Activated CD8-positive, alpha-beta memory T cell treated with anti-CD3 and anti-CD28 coated beads for 36 hours (primary cell): ENCODE measurements around the gene BCL2L1. TPM values are rescaled to one million over a fixed set of nuclear protein-coding genes. Genes with fewer than 3 reads are reported as not detected.

Source experiments
- CTCF ChIA-PET: fragments of 350-600 bp; sonication (Branson Sonifier 250); formaldehyde crosslinking; loops from one replicate; lab custom pipeline; 2021; ENCODE audit warnings: antibody characterized with exemption; lab: Charles Lee
- POLR2A ChIA-PET: fragments of 350-600 bp; sonication (Branson Sonifier 250); formaldehyde crosslinking; loops from one replicate; lab custom pipeline; 2021; ENCODE audit warnings: antibody characterized with exemption; lab: Charles Lee
- total RNA-seq, 2 experiments: library from RNA; stranded (reverse); gene quantifications; one replicate each; pipeline ENCODE4 v1.2.3, GENCODE V29; 2021

Gene BCL2L1
- total RNA-seq, 2 experiments from 2014 or later = 263 to 265 TPM

GRCh38 chr20:31704225-31705119 lies 18.2 kb downstream of the BCL2L1 start:
- ChIA-PET CTCF (interaction anchor here (3.2 kb wide), 1 partner anchor 12 kb away, joined by 9 read pairs; no protein-coding TSS in a partner anchor), POLR2A (interaction anchor here (0.5 kb wide), 2 partner anchors 33 to 53 kb away, joined by 3 read pairs; no protein-coding TSS in a partner anchor)

DNA sequence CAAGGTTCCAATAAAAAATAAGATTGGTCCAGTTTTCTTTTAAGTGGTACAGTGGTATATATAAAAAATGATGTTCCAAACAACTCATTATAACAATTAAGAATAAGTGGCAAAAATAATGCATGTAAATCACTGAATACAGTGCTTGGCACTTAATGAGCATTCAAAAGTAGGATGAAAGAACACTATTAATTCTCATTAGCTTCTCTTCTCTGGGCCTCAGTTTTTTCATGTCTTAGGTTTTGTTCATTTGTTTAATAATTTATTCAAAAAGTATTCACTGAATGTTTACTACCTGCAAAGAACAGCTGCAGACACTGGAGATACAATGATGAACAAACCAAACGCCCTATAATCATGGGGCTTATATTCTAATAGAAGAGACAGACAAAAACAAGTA lies 21.1 kb downstream of the BCL2L1 start:
- ChIA-PET POLR2A (no interaction called here), CTCF (no interaction called here)

GRCh38 chr20:31700747-31701146 lies 21.9 kb downstream of the BCL2L1 start:
- CTCF ChIA-PET = interaction anchor here (1.2 kb wide), 1 partner anchor 23 kb away, joined by 4 read pairs; no protein-coding TSS in a partner anchor
- POLR2A ChIA-PET = no interaction called here

DNA sequence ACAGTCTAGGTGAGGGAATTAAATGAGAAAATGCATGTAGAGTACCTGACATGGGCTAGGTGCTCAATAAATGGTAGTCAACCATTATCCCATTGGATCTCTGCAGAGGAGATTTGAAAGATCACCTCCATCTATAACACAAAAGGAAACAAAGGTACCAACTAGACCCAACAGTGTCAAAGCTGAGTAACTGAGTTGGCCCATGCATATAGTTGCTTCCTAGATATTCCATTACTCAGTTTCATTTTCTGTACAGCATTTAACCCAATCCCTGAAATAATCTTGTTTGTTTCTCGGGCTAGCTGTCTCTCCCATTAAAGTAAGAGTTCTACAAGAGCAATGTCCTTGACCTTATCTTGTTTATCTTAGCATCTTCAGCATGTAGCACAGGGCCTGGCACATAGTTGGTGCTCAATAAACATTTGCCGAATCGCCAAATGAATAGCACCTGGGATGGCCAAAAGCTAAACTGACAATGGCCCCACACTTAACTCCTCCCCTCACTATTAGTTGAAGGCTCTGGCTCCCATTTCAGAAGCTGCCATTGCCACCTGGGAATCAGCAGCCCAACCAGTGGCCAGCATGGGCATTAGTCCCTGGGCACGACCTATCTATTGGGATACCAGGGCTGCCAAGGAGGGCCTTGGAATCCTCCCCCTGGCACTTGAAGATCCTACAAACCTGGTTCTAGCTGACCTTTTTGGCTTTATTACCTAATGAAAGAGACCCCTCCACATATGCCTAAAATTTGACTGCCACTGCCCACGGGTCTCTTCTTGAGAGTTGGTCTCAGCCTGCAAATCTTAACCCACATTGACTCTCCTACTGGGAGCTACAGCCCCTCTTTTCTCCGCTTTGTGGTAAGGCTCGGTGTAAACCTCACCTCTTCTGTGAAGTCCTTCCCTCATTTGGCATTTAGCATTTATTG lies 22.6 kb downstream of the BCL2L1 start:
- CTCF ChIA-PET = interaction anchor here (1.2 to 1.9 kb wide), 3 partner anchors 16 to 24 kb away, joined by 4 to 5 read pairs (median 4); partner anchors contain the start of gene BCL2L1
- POLR2A ChIA-PET = interaction anchor here (0.7 to 1.7 kb wide), 2 partner anchors 14 to 23 kb away, joined by 3 to 12 read pairs; partner anchors contain the start of gene BCL2L1

DNA sequence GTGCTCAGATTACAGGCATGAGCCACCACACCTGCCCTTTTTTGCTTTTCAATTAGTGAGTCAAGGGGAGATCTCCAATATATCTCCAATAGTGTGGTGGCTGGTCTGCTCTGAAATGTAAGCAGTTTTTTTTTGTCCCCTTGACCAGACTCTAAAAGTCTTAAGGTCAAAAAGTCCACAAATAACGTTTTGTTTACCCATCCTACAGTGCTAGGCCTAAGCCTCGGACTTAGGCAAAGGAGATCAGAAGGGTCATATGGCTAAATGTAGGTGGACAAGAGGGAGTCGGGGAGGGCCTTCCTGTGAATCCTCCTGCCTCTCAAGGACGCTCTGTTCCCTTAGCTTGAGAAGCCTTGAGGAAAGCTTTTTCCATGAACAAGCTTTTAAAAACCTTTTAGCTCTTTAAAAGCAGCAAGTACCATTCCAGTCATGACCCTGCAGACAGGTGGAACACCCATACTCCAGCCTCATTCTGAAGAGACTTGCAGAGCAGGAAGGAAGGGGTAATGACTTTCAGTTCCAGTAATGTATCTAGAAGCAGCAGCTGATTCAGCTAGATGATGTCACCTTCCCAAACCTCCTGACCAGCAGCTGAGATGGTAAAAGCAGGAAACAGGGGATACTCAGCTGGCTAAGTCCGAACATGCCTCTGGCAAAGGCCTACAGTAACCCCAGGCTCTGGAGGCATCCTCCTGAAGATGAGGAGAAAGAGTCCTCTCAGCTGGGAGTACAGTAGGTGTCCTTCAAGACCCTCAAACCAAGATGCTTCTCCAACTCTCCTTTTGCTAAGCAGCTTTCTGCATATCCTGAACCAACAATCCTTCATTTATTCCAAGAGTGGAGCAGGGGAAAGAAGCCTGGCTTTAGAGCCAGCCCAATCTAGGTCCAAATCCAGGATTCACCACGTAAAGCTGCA lies 23.6 kb downstream of the BCL2L1 start:
- ChIA-PET POLR2A (interaction anchor here (0.7 to 1.7 kb wide), 3 partner anchors 13 to 37 kb away, joined by 3 to 12 read pairs (median 7); partner anchors contain the start of gene BCL2L1), CTCF (interaction anchor here (0.6 to 1.9 kb wide), 4 partner anchors 17 to 25 kb away, joined by 3 to 5 read pairs (median 4); partner anchors contain the start of gene BCL2L1)

GRCh38 chr20:31698243-31698802 lies 24.3 kb downstream of the BCL2L1 start:
- CTCF ChIA-PET = interaction anchor here (0.6 to 1.9 kb wide), 4 partner anchors 24 to 167 kb away, joined by 3 to 5 read pairs (median 3); partner anchors contain the start of gene BCL2L1
- POLR2A ChIA-PET = interaction anchor here (1.0 kb wide), 1 partner anchor 37 kb away, joined by 7 read pairs; no protein-coding TSS in a partner anchor

DNA sequence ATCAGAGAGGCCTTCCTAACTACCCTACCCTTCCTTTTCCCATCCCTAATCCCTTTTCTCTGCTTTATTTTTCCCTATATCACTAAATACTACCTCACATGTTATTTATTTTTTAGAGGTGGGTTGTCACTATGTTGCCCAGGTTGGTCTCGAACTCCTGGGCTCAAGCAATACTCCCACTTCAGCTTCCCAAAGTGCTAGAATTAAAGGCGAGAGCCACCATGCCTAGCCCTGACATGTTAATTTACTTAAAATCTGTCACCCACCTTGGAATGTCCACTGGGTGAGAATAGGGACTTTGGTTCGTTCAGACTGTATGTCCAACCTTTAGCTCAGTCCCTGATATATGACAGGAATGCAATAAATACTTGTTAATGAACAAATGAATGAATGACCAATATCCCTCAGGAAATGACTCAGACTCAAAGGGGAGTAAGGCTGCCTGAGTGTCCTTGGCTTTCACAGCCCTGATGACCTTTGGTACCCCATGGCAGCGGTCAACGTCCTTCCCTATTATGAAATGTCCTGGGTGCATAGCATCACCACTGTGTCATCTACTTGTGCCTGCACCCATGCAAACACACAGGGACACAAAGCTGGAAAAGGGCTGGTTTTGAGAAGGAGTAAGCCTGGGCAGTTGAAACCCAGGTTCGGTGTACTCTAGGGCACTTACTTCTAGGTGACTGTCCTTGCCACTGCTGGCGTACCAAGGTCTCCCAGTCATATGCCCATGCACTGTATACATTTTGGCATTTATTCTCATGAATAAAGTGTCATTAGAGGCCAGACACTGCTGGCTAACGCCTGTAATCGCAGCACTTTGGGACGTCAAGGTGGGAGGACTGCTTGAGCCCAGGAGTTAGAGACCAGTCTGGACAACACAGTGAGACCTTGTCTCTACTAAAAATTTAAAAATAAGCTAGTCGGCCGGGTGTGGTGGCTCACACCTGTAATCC lies 26.5 kb downstream of the BCL2L1 start:
- POLR2A ChIA-PET = interaction anchor here (0.7 to 1.0 kb wide), 3 partner anchors 12 to 21 kb away, joined by 3 read pairs; no protein-coding TSS in a partner anchor

DNA sequence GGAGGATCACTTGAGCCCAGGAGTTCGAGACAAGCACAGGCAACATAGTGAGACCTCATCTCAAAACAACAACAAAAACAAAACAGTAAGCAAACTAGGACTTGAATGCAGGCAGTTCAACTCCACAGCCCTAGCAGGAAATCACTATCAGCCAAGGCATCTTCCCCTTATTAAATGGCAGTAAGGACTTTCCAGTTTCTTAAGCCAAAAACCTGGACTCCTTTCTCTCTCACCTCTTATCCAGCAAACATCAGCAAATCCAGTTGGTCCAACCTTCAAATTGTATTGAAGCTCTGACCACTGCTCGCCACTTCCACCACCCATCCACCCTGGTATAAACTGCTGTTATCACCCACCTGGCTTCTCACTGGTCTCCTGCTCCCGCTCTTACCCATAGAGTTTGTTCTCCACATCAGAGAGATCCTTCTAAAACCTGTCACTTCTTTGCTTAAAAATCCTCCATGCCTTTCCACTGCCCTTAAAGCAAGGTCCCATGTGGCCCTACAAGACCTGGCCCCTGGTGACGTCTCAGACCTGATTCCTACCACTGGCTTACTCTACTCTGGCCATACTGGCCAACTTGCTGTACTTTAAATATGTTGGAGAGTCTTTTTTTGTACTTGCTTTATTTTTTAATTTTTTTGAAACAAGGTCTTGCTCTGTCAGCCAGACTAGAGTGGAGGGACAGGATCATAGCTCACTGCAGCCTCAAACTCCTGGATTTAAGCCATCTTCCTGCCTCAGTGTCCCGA lies 27.6 kb downstream of the BCL2L1 start:
- ChIA-PET POLR2A (no interaction called here), CTCF (interaction anchor here (1.2 to 1.4 kb wide), 4 partner anchors 20 to 61 kb away, joined by 3 to 6 read pairs (median 4); no protein-coding TSS in a partner anchor)

More for the DNA sequence above, 26.5 kb downstream of the BCL2L1 start:
- CTCF ChIA-PET = interaction anchor here (1.1 to 1.4 kb wide), 4 partner anchors 24 to 34 kb away, joined by 3 to 4 read pairs (median 3); no protein-coding TSS in a partner anchor

DNA sequence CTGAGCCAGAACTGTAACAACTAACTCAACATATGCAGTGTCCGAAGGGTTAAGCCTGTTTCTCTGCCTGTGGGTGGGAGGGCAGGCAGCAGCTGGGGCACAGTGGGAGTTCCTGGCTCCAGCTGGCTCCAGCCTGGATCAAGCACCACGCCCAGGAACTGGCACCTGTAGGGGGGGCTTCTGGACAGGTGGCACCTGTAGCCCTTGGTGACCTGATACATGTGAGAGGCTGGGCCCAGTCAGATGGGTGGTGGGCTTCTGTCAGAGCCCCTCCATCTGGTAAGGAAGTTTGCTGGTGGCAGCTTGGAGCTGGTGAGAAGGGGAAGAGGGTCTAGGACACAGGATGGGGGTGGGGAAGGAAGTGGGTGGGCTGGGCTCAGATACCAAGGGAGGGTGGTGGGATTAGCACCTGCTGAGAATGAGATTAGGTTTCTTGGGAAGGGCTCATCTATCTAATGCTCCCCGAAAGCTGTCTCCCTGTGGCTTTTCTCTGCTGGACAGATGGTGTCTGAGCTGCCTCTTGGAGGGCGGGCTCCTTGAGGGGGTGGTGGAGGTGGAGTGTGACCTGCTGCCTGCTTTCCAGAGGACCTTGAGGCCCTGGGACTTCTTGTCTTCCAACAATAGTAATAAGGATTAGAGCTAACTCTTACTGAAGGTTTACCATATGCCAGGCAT lies 28.5 kb downstream of the BCL2L1 start:
- ChIA-PET POLR2A (interaction anchor here (0.6 to 1.3 kb wide), 2 partner anchors 15 to 18 kb away, joined by 3 to 10 read pairs; no protein-coding TSS in a partner anchor), CTCF (interaction anchor here (1.2 to 1.4 kb wide), 3 partner anchors 19 to 60 kb away, joined by 3 to 6 read pairs (median 4); no protein-coding TSS in a partner anchor)

- CTCF ChIA-PET = interaction anchor here (0.6 to 1.4 kb wide), 3 partner anchors 15 to 59 kb away, joined by 3 to 6 read pairs (median 3); no protein-coding TSS in a partner anchor
- POLR2A ChIA-PET = interaction anchor here (0.6 to 1.3 kb wide), 2 partner anchors 16 to 18 kb away, joined by 3 to 10 read pairs; no protein-coding TSS in a partner anchor
Measured at GRCh38 chr20:31693402-31693801, 29.3 kb downstream of the BCL2L1 start.

DNA sequence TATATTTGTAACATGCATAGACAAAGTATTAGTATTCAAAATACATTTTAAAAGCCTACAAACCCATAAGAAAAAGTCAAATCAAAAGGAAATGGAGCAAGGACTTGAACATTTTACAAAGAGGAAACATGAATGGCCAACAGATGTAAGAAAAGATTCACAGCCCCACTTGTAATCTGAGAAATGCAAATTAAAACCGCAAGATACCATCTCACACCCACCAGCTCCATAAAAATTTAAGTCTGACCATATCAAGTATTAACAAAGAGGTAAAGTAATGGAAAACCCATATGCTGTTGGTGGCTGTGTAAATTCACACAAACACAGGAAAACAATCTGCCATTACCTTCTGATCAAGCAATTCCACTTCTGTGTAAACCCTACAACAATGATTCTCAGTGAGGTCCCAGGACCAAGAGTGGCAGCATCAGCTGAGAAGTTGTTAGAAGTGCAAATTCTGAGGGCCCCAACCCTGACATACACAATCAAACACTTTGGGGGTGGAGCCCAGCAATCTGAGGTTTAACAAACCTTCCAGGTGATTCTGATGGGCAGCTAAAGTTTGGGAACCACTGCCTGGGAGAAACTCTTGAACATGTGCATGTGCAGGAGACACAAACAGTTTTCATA lies 30.9 kb downstream of the BCL2L1 start:
- POLR2A ChIA-PET = no interaction called here
- CTCF ChIA-PET = interaction anchor here (1.2 to 2.6 kb wide), 2 partner anchors 30 to 32 kb away, joined by 3 to 7 read pairs; no protein-coding TSS in a partner anchor

- CTCF ChIA-PET = interaction anchor here (2.6 kb wide), 1 partner anchor 28 kb away, joined by 7 read pairs; no protein-coding TSS in a partner anchor
- POLR2A ChIA-PET = no interaction called here
Measured at GRCh38 chr20:31690124-31690666, 32.5 kb downstream of the BCL2L1 start.

DNA sequence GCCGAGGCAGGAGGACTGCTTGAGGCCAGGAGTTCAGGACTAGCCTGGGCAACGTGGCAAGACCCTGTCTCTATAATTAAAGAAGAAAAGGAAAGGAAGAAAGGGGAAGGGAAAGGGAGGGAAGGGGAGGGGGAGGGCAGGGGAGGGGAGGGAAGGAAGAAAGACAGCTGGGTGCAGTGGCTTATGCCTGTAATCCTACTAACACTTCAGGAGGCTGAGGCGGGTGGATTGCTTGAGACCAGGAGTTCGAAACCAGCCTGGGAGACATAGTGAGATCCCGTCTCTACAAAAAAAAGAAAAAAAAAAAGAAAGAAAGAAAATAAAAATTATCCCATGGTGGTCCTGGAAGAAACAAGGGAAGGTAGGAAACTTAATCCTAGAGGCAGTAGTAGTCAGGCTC lies 33.5 kb downstream of the BCL2L1 start:
- ChIA-PET POLR2A (no interaction called here), CTCF (no interaction called here)

- POLR2A ChIA-PET = no interaction called here
- CTCF ChIA-PET = interaction anchor here (0.6 to 1.3 kb wide), 4 partner anchors 12 to 33 kb away, joined by 3 to 4 read pairs (median 3); no protein-coding TSS in a partner anchor
Measured at GRCh38 chr20:31687777-31688176, 34.9 kb downstream of the BCL2L1 start.
